Endothelial cell (in vitro differentiated cells): ENCODE measurements around the gene TRAPPC8. TPM values are rescaled to one million over a fixed set of nuclear protein-coding genes. Genes with fewer than 3 reads are reported as not detected.

Source experiments
- DNase-seq: peaks from one replicate; pipeline ENCODE4 v3.0.0; 2021; ENCODE audit warnings: low spot score
- H3K27ac Mint-ChIP-seq: one replicate; pipeline ENCODE4 v1.8.0; 2021; ENCODE audit warnings: mixed read lengths, inconsistent platforms; ENCODE audit not compliant: unreplicated experiment
- H3K27me3 Mint-ChIP-seq: one replicate; pipeline ENCODE4 v1.8.0; 2021; ENCODE audit warnings: mild to moderate bottlenecking, moderate library complexity, mixed read lengths, inconsistent platforms; ENCODE audit not compliant: unreplicated experiment
- H3K36me3 Mint-ChIP-seq: one replicate; pipeline ENCODE4 v1.8.0; 2021; ENCODE audit warnings: mild to moderate bottlenecking, low read depth, mixed read lengths, inconsistent platforms; ENCODE audit not compliant: unreplicated experiment
- H3K4me1 Mint-ChIP-seq: one replicate; pipeline ENCODE4 v1.8.0; 2021; ENCODE audit warnings: mild to moderate bottlenecking, mixed read lengths, inconsistent platforms; ENCODE audit not compliant: unreplicated experiment
- H3K4me3 Mint-ChIP-seq: one replicate; pipeline ENCODE4 v1.8.0; 2021; ENCODE audit warnings: mild to moderate bottlenecking, mixed read lengths, inconsistent platforms; ENCODE audit not compliant: unreplicated experiment
- H3K9me3 Mint-ChIP-seq: one replicate; pipeline ENCODE4 v1.8.0; 2021; ENCODE audit warnings: mixed read lengths, inconsistent platforms; ENCODE audit not compliant: unreplicated experiment
- CTCF ChIP-seq: fragments of 200-600 bp; sonication (generic); IDR thresholded peaks from one replicate; pipeline ENCODE4 v1.5.0; 2021; ENCODE audit warnings: antibody characterized with exemption; ENCODE audit not compliant: unreplicated experiment
- total RNA-seq: library from RNA; stranded (reverse); fragmentation: NEBNext Ultra II Directional; extraction: Animal tissue kit (Norgen Biotek cat#: 25700); gene quantifications from one replicate; pipeline ENCODE4 v1.2.1, GENCODE V29; 2021; ENCODE audit not compliant: unreplicated experiment

The TRAPPC8 gene
- total RNA-seq, 1 donor from 2014 or later = 40.7 TPM

- H3K36me3 Mint-ChIP-seq = peaks cover 41% of the 10 kb centered on the region
Measured at GRCh38 chr18:31877900-31878299, 65.0 kb downstream of the TRAPPC8 start.

GRCh38 chr18:31876707-31877106 is 66.2 kb downstream of the TRAPPC8 start:
- Mint-ChIP-seq H3K4me1 (no peaks in the 10 kb centered on the region), H3K27ac (no peak overlapping the region), H3K4me3 (no peak overlapping the region), H3K27me3 (no peaks in the 10 kb centered on the region), H3K36me3 (peaks cover 34% of the 10 kb centered on the region), H3K9me3 (no peaks in the 10 kb centered on the region)
- DNase-seq = no peak
- TF ChIP-seq CTCF = no peak

More at GRCh38 chr18:31877900-31878299, 65.0 kb downstream of the TRAPPC8 start:
- no peak overlapping the region for H3K4me3 Mint-ChIP-seq
- DNase-seq = no peak
- peaks cover 3% of the 10 kb centered on the region for H3K4me1 Mint-ChIP-seq
- TF ChIP-seq CTCF = no peak
- no peaks in the 10 kb centered on the region for H3K9me3 Mint-ChIP-seq
- no peaks in the 10 kb centered on the region for H3K27me3 Mint-ChIP-seq
- H3K27ac Mint-ChIP-seq = no peak overlapping the region

GRCh38 chr18:31875301-31875700 is 67.6 kb downstream of the TRAPPC8 start:
- H3K4me3 Mint-ChIP-seq = no peak overlapping the region
- peak overlapping the region; percentile 15 for H3K27ac Mint-ChIP-seq
- H3K36me3 Mint-ChIP-seq = peaks cover 20% of the 10 kb centered on the region
- H3K27me3 Mint-ChIP-seq = no peaks in the 10 kb centered on the region
- no peak for TF ChIP-seq CTCF
- H3K4me1 Mint-ChIP-seq = no peaks in the 10 kb centered on the region
- no peak for DNase-seq
- no peaks in the 10 kb centered on the region for H3K9me3 Mint-ChIP-seq

GRCh38 chr18:31863103-31863502 is 79.8 kb downstream of the TRAPPC8 start:
- peaks cover 9% of the 10 kb centered on the region for H3K4me1 Mint-ChIP-seq
- H3K36me3 Mint-ChIP-seq = no peaks in the 10 kb centered on the region
- H3K27me3 Mint-ChIP-seq = no peaks in the 10 kb centered on the region

GRCh38 chr18:31860488-31860887 is 82.4 kb downstream of the TRAPPC8 start:
- H3K27ac Mint-ChIP-seq = no peak overlapping the region
- no peak for TF ChIP-seq CTCF
- H3K27me3 Mint-ChIP-seq = no peaks in the 10 kb centered on the region
- DNase-seq = no peak
- H3K36me3 Mint-ChIP-seq = peaks cover 7% of the 10 kb centered on the region
- no peaks in the 10 kb centered on the region for H3K9me3 Mint-ChIP-seq
- H3K4me3 Mint-ChIP-seq = no peak overlapping the region
- peaks cover 15% of the 10 kb centered on the region for H3K4me1 Mint-ChIP-seq

More at GRCh38 chr18:31863103-31863502, 79.8 kb downstream of the TRAPPC8 start:
- Mint-ChIP-seq H3K9me3 (no peaks in the 10 kb centered on the region), H3K27ac (no peak overlapping the region), H3K4me3 (no peak overlapping the region)
- no peak for DNase-seq
- TF ChIP-seq CTCF = no peak
